Pons (tissue), 1 donor: ENCODE results near the gene RETREG3.
"Not testable (repeated sequence)": the region's sequence is repeated elsewhere in the genome, so short reads cannot be mapped to it uniquely, and the experiment has no call there.

Experiments used
- DNase-seq: peaks from one replicate; pipeline ENCODE4 v3.0.0-alpha.2; 2016; ENCODE audit warnings: low spot score

Gene RETREG3, protein sequence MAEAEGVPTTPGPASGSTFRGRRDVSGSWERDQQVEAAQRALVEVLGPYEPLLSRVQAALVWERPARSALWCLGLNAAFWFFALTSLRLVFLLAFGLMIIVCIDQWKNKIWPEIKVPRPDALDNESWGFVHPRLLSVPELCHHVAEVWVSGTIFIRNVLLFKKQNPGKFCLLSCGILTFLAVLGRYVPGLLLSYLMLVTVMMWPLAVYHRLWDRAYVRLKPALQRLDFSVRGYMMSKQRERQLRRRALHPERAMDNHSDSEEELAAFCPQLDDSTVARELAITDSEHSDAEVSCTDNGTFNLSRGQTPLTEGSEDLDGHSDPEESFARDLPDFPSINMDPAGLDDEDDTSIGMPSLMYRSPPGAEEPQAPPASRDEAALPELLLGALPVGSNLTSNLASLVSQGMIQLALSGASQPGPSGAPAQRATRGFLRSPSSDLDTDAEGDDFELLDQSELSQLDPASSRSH

DNA sequence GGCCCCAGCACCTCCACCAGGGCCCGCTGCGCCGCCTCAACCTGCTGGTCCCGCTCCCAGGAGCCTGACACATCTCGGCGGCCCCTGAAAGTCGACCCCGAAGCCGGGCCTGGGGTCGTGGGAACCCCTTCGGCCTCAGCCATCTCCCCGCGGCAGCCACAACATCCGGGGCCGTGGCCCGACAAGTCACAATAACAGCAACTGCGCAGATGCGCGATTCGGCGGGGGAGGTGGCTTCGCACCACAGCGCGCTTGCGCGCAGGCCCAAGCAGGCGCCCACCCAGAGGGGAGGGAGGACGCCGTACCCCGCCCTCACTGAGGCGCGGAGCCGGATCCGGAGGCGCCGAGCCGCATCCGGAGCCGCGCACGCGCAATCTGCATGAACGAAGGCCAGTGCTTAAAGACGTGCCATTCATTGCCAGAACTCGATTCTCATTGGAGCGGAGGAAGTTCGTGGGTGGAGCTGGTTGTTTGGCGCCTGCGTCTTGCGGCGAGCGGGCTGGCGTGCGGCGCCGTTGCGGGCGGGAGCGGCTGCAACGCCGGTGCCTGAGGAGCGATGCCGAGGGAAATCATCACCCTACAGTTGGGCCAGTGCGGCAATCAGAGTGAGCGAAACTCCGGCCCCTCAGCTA lies at the start of gene RETREG3, which contains the start of gene TUBG1:
TSS of gene RETREG3 (minus strand) at position 193 of the 632 bp plus-strand sequence. CDS start at position 143, 50 bp downstream.
TSS of gene TUBG1 (plus strand) at position 502 of the 632 bp plus-strand sequence. CDS start at position 557, 55 bp downstream.
- peak; percentile 99 for DNase-seq

DNA sequence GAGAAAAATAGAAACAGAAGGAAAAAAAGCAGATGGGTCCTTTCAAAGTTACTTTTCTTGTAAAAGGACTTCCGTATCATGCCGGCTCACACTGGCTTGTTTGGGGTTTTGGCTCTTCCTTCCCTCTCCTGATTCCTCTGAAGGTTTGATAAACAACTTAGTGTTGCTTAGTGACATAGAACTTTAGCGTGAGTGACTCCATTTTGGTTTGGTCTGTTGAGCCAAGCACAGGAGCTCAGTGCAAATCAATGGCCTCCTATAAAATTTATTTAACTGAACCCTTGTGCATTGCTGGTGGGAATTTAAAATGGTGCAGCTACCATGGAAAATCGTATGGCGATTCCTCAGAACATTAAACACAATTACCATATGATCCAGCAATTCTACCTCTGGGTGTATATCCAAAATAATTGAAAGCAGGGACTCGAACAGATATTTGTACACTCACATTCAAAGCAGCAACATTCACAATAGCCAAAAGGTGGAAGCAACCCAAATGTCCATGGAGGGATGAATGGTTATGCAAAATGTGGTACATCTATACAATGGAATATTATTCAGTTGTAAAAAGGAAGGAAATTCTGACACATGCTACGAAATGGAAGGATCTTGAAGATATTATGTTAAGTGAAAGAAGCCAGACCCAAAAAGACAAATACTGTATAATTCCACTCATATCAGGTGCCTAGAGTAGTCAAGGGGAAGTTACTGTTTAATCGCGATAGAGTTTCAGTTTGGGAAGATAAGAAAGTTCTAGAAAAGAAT lies 48.8 kb upstream of the RETREG3 start:
- no peak for DNase-seq

DNA sequence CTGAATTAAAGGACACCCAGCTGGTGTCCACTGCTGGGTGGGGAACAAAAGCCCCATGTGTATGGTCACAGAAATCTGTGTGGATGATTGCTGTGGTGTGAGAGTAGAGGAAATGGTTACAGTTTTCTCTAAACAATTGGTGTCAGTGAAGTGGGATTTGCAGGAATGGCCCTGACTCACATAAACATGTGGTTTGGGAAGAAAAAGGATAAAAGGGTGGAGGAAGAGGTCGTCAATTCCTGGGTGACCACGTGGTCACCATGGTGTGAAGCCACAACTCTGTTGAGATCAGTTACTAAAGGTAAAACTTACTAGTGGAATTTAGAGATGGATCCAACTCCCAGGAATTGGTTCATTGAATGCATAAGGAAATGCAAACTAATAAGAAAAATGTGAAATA lies 46.4 kb upstream of the RETREG3 start:
- no peak for DNase-seq

DNA sequence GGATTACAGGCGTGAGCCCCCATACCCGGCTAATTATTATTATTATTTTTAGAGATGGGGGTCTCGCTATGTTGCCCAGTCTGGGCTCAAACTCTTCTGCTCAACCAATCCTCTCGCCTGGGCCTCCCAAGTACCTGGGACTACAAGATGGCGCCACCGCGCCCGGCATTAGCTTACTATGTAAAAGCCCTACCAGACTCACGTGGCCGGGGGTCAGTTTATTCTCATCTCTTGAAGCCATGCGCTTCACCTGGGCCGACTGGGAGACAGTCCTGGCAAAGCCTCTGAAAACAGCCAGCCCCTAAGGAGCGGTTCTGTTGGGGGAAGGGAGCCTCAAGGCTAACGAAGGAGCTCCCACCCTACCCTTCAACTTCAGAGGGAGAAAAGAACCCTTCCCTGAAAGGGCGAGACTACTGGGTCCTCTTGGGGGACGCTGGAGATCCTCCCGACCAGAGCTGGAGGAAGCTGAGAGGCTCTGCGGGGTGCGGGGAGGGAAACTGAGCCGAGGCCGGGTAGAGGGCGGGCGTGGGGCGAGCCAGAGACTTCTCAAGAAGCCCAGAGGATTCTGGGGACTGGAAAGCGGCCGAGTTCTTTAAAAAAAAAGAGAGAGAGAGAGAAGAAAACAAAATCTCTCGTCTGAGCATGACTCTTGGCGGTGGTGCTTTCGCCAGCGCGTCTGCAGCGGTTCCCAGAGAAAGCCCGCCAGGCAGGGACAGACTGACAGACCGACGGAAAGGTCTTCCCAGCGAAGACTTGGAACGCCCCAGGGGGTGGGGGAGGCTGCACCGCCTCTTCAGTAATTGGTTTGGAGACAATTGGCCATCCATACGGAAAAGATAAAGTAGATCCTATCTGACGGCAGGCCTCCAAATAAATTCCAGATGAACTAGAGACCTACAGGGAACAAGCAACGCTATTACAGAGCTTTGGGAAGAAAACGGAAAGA lies 44.3 kb upstream of the RETREG3 start:
- DNase-seq: no peak

DNA sequence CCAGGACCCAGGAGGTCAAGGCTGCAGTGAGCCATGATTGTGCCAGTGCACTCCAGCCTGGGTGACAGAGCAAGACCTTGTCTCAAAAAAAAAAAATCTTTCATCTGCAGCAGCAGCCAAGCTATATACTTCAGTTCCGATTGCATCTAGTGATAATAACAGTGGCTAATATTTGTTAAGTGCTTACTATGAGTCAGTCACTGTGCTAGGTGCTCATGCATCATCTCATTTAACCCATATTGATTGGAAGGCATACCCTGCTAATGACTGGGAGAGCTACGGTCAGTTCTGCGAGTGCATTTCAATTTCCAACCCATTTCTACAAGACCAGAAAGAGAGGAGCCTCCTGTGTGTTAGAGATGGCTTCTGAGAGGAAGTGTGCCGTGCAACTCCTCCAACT lies 42.2 kb upstream of the RETREG3 start:
- no peak for DNase-seq

DNA sequence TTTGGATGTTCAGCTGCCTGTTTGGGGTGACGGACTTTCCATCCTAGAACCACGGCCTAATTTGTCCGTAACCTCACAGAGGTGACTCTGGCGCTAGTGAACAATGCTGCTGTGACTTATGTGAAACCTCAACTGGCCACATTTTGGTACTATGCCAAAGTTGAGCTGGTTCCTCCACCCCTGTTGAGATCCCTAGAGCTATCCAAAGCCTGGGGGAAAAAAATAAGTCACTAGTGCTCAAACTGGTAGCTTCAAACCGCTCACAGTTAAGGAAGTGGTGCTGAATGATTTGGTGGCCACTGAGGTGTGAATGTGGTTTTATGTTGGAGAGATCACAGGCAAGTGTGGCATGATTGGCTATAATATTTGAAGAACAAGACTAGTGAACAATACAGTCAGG lies 38.6 kb upstream of the RETREG3 start:
- no peak for DNase-seq

DNA sequence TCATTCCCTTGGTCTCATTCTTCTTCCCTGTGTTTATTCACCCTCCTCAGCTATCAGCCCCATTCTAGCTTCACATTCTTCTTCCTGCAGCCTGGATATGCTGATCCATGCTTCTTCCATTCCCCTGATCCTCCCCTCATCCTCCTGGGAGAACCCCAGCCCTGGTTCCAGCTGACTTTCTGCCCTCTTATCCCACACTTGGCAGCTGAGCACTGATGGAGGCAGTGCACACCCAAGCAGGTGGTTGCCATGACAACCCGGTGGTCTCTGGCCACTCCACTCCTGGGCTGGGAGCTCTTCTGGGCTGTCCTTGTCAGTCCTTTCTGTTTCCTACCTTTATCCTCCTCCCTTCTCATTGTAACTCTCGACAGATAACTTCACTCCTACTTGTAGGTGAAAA lies 33.2 kb upstream of the RETREG3 start:
- no peak for DNase-seq

DNA sequence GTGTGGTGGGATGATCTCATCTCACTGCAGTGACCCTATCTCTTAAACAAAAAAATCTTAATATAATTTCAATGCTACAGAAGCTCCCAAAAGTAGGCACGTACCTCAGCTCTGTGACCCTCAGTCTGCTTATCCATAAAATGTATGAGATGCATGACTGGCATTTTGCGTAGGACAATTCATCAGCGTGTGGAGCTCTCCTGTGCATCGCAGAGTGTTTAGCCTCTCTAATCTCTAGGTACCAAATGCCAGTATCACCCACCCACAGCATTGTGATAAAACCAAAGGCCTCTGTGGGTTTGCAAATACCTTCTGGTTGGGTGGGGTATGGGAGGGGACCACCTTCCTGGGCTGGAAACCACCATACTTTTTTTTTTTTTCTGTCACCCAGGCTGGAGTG lies 30.9 kb upstream of the RETREG3 start:
- DNase-seq: no peak

DNA sequence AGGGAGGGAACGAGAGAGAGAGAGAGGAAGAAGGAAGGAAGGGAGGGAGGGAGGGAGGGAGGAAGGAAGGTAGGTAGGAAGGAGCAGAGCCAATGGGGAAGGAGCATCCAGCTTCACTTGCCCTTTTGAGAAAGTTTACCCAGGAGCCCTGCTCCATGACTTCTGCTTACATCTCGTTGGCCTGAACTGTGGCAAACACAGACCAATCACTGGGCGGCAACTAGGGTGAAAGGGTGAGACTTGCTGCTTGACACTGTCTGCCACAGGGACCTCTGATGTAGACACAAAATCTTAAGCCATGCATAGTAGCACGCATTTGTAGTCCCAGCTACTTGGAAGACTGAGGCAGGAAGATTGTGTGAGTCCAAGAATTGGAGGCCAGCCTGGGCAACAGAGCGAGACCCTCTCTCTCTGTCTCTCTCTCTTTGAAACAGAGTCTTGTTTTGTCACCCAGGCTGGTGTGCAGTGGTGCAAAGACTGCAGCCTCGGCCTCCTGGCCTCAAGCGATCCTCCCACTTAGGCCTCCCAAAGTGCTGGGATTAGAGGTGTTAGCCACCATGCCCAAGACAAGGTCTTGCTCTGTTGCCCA lies 30.4 kb upstream of the RETREG3 start:
- DNase-seq: no peak

DNA sequence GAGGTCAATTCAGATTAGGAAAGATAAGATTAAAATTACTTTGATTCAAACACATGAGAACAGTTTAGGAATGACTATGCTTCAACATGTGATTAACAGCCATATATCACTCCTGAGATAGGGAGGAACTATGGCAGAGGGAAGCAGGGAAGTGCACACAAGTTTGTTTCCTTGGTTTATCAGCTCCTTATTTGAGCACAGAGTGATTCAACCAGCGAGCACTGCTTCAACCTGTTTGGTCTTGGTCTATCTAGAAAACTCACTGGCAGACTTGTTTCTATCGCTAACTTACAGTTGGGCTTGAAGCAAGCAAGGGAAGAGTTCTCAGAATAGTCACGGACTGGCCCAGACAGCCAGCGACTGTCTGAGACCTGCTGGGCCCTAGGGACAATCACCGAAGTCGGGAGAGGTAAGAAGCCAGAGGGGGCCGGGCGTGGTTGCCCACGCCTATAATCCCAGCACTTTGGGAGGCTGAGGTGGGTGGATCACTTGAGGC lies 23.8 kb upstream of the RETREG3 start:
- DNase-seq: no peak

DNA sequence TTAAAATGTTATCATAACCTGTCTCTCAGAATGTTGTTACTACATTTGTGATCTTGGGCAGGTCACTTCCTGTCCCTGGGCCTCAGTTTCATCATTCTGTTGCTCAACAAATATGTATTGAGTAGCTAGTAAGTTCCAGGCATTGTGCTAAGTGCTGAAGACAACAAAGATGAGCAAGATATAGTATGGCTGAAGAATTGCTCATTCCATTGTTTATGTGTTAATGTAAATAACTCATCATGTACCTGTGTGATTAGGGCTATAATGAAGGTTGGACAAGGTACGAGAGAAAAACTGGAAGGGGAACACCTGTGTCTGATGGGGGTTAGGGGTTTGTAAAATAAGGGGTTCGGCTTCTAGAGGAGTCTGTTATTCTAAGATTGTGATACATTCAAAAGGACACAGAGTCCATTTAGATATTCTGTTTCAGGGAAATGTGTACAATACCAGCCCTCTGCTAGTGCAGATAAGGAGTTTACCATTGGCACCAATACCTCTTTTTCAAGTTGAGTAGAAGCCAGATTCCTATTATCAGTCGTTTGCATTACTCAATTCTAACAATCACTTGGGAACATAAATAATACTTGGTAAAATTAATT lies 20.3 kb upstream of the RETREG3 start:
- no peak for DNase-seq

DNA sequence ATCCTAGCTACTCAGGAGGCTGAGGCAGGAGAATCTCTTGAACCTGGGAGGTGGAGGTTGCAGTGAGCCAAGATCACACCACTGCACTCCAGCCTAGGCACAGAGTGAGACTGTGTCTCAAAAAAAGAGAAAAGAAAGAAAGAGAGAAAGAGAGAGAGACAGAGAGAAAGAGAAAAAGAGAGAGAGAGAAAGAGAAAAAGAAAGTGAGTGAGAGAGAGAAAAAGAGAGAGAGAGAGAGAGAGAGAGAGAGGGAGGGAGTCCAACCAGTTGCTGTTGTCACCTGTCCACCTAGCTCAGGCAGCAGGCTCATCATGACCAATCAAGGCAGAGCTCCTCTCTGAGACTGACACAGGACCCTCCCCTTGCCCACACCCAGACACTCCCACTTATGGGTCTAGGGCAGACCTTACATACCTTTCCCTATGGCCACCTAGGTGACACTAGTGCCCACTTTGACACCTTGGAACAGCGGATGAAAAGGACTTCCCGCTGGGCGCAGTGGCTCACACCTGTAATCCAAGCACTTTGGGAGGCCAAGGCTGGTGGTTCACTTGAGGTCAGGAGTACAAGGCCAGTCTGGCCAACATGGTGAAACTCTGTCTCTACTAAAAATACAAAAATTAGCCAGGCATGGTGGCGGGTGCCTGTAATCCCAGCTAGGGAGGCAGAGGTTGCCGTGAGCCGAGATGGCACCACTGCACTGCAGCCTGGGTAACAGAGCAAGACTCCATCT lies 18.0 kb upstream of the RETREG3 start:
- DNase-seq: not testable (repeated sequence)

DNA sequence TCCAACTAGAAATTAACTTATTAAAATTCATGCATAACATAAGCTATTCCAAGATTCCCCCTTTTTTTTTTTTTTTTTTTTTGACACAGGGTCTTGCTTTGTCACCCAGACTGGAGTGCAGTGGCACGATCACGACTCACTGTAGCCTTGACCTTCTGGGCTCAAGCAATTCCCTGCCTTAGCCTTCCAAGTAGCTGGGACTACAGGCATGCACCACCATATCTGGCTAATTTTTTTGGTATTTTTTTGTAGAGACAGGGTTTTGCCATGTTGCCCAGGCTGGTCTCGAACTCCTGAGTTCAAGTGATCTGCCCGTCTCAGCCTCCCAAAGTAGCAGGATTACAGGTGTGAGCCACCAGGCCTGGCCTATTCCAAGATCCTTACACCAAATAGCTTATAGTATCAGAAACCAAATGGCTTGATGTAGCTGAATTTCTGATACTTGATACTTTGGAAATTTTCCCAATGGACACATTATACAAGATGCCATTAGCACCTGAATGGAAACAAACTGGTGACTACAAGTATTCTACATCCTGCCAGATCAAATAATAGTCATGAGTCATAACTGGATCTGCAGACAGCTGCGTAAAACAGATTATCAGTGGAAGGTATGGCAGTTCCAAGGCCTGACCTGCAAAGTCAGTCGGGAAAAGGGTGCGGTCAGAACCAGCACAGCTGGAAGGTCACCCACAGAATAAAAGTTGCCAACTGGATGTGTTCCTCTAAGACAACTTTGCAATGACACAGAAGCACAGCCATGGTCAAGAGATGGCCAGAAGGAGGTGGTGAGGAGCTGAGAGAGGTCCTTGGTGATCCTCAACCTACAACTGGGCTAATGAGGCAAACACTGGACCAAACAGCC lies 14.8 kb upstream of the RETREG3 start:
- no peak for DNase-seq

DNA sequence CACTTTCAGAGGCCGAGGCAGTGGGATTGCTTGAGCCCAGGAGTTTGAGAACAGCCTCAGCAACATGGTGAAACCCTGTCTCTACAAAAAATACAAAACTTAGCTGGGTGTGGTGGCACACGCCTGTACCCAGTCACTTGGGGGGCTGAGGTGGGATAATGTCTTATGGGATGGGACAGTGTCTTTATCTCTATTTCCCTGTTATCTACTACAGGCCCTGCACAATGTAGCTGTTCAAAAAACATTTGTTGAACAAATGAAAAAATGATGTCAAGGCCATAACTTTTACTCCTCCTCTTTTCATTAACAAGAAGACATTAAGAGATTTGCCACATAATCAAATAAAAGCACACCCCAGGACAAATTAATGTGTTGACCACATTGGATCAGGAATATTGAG lies 14.1 kb upstream of the RETREG3 start:
- no peak for DNase-seq

DNA sequence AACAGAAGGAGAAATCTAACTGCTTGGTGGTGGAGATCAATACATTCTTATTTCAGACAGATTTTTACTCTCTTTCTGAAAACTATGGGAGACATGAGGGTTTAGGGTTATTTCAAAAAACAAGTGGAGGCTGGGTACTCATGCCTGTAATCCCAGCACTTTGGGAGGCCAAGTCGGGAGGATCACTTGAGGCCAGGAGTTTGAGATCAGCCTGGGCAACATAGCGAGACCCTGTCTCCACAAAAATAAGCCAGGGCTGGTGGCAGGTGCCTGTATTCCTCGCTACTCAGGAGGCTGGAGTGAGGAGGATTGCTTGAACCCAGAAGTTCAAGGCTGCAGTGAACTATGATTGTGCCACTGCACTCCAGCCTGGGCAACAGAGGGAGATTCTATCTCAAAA lies 12.8 kb upstream of the RETREG3 start:
- DNase-seq: not testable (repeated sequence)

DNA sequence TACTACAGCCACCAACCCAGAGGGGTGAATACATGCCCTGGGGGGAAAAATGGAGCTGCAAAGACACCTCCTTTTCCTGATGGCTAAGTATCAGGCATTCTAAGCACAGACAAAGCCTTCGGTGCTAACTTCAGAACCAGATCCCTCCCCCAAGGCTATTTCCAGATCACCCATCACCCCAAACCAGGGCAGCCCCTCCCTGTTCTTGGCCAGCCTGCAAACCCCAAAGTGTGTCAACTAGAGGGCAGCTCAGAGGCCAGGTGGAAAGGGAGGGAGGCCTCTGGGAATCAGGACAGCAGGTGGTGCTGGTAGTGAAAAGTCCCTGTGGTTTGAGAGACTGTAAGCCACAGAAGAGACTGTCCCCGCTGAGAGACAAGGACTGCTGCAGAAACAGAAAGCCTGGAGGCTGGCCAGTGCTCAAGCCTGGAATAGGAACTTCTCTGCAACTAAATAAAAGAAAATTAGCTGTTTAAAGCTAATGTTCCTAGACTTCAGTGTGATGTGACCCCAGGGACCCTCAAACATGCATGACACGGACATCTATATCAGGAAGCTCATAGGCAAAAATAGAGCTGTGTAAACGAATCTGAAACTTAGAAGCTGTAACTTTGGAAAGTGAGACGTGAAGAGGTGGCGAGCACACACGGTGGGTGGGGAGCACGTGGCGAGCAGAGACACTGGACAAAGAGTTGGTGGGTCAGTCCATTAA lies 9.4 kb upstream of the RETREG3 start:
- DNase-seq: peak; percentile 14

DNA sequence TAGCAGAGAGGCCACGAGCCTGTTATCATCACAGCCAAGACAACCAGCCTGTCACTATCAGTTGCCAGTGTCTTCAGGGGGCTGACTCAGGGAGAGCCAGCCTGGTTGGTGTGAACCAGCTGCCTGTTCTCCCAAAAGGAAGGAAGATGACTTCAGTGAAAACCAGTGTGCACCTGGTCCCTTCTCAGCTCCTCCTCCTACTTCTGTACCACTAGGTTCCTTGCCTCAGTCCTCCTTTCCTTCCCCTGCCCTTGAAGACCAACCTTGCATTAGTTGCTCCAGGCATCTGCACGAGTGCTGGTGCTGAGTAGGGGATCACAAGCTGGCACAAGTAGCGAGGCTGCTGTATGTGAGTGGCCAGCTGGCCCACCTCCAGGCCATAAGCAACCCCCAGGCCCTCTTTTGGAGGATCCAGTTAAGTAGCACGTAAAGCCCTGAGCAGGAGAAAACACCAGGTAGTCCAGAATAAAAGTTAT lies 8.8 kb upstream of the RETREG3 start:
- DNase-seq: no peak

DNA sequence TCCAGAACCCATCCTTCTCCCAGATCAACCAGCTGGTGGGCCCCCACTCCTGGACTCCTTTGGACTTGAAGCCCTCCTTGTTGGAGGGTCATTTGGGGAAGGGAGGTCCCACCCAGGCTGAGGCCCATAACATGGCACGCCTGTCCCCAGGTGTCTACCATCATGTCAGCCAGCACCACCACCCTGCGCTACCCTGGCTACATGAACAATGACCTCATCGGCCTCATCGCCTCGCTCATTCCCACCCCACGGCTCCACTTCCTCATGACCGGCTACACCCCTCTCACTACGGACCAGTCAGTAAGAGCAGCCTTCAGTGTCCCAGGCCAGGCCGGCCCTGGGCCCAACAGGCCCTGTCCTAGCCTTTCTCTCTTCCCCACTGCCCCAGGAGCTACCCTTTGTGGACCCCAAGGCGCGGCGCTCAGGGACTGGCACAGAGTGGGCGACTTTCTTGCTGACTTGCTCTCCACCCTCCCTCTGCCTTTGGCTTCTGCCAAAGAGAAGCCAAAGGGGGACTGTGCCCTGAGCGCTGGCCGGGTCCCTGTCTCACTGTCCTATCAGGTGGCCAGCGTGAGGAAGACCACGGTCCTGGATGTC lies 4.6 kb upstream of the RETREG3 start:
- DNase-seq: no peak
